CD4-positive, alpha-beta T cell treated with Interferon gamma for 1 hour (primary cell): ENCODE results near the gene CASK.

Experiments
- DNase-seq: peaks from one replicate; pipeline ENCODE4 v3.0.0-alpha.2; 2020

The CASK gene, protein sequence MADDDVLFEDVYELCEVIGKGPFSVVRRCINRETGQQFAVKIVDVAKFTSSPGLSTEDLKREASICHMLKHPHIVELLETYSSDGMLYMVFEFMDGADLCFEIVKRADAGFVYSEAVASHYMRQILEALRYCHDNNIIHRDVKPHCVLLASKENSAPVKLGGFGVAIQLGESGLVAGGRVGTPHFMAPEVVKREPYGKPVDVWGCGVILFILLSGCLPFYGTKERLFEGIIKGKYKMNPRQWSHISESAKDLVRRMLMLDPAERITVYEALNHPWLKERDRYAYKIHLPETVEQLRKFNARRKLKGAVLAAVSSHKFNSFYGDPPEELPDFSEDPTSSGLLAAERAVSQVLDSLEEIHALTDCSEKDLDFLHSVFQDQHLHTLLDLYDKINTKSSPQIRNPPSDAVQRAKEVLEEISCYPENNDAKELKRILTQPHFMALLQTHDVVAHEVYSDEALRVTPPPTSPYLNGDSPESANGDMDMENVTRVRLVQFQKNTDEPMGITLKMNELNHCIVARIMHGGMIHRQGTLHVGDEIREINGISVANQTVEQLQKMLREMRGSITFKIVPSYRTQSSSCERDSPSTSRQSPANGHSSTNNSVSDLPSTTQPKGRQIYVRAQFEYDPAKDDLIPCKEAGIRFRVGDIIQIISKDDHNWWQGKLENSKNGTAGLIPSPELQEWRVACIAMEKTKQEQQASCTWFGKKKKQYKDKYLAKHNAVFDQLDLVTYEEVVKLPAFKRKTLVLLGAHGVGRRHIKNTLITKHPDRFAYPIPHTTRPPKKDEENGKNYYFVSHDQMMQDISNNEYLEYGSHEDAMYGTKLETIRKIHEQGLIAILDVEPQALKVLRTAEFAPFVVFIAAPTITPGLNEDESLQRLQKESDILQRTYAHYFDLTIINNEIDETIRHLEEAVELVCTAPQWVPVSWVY

DNA sequence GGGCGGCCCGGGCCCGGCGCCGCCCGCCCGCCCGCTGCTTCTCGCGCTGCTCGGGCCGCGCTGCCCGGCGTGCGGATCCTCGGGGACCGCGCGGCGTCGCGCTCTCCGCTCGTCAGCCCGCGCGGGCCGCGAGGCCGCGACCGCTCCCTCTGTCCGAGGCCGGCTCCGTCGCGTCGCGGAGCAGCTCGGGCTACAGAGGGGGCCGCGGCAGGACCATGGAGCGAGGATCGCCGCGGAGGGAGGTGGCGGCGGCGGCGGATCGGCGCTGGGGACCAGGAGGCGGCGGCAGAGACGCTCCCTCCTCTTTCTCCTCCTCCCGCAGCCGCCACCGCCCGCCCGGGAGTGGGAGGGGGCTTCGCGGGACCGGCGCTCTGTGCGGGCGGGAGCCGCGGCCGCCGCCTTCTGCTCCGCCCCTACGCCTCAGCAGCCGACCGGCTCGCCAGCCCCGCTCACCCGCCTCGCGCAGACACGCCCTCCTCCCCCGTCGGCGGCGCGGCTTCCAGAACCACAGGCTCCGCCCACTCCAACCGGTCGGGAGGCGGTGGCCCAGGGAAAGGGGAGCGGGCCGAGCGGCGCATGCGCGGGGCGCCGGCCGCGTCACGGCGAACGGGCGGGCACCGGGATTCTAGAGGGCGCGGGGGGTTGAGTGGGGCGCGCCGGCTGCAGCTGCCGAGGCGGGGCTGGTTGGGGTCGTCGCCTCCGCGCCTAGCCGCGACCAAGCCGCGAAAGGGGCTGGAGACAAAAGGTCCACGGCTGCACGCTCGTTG, at the start of gene CASK:
Gene CASK (minus strand): TSS at position 344 of the 767 bp plus-strand sequence. CDS start 566 bp downstream, outside the sequence.
- DNase-seq, result peak; percentile 93

DNA sequence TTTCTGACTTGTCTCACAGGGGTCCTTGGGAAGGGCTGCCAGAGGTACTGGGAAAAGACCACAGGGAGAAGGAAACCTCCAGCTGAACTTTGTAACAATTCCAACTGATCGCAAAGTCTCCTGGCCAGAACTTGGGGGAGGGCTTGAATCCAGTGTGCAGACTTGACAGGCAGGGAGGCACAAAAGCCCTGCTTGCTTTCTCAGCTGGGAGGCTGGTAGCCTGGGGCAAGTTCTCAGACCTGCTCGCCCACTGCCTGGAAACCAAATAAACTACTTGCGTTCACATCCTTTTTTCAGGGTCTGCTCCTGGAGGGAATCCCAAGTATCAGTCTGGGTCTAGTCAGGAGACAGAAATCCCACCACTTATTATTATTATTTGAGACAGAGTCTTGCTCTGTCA, 48.0 kb upstream of the CASK start:
- no peak for DNase-seq

DNA sequence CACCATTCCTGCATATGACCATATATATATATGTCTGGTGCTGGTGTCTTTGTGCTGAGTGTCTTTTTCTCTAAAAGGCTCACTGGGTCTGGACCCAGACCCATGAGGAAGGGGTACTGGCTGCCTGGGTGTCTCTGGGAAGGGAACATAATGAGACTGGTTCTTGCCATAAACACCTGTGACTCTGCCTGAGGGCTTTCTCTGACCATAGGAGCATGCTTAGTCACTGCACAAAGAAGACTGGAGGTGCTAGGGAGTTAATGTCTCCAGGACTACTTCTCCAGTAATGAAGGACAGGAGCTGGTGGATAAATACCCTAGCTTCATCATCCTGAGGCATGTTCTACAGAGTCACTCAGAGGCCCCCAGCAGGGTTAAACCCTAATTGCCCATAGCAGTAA, 47.1 kb upstream of the CASK start:
- DNase-seq, result no peak

DNA sequence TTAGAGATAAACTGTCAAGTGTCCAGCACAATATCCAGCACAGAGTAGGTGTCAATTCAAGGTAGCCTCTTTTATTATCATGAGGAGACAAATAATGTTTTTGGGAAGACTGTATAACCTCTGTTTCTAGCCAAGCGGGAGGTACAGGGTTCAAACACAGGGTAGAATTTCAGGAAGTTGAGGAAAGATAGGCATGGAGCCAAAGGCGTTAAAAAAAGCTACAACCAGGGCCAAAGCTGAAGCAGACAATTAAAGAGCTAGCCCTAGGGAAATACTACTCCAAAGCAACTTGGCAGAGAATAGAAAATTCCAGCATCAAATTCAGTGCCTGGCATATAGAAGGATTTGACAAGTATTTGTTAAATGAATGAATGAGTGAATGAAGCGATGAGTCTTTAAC, 40.0 kb upstream of the CASK start:
- DNase-seq, result no peak

DNA sequence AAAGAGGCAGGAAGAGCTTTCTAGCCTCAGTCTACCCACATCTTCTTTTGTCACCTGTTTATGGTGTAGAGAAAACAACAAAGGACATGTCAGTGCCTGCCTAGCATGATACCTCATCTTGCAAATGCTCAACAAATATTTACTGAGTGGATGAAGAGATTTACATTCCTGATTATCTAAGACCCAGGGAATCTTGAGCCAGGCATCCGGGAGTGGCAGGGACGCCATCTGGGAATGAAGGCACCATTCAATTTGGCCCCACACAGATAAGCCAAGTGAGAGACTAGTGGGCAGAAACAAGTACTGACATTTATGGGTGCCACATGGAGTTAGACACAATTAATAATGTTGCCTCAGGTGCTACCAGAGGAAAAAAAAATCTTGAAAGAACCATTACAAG, 36.8 kb upstream of the CASK start:
- DNase-seq, result no peak

DNA sequence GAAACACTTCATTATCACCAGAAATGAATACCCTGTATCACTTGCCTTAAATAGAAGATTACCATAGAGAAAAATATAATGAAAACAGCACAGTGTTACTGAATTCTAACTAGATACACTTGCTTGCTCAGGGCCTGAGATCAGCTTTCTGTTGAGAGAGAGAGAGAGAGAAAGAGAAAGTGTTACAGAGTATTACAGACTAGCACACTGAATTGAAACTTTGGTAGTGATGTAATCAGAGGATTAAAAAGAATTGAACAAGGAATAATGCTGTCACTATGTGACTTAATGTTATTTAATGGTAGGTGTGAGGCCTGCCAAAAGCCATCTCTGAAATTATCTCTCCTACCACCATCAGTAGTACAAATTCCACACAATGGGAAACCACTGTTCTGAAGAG, 35.5 kb upstream of the CASK start:
- no peak for DNase-seq

DNA sequence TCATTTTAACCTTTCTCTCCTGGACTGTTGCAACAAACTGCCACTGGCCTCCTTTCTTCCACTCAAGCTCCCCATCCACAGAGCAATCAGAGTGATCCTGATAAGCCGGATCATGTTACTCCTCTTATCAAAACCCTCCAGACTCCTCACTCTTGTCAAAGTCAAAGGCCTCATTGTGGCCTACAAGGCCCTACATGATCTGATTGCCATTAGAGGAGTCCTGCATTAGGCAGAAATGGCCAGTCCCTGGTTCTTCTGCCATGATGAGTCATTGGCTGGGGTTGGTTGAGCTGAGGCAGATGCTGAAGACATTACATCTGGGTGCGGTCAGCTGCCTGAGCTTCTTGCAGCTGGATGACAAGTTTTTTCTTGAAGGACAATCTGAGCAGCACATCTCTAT, 32.7 kb upstream of the CASK start:
- no peak for DNase-seq

DNA sequence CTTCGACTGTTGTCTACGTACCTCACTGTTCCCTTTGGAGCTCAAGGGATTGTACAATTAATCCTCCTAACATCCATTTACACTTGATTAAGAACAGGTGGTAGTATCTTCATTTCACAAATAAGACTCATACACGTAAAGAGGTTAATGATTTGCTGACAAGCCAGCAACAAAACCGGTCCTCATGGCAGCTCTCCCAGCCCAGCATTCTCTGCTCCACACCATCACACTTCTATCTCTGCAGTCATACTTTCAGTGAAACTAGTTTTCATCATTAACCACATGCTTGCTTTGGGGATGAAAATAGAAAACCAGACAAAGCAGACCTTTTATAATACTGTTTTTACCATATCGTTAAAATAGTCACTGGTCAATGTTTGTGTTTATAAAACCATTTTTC, 28.7 kb upstream of the CASK start:
- no peak for DNase-seq

DNA sequence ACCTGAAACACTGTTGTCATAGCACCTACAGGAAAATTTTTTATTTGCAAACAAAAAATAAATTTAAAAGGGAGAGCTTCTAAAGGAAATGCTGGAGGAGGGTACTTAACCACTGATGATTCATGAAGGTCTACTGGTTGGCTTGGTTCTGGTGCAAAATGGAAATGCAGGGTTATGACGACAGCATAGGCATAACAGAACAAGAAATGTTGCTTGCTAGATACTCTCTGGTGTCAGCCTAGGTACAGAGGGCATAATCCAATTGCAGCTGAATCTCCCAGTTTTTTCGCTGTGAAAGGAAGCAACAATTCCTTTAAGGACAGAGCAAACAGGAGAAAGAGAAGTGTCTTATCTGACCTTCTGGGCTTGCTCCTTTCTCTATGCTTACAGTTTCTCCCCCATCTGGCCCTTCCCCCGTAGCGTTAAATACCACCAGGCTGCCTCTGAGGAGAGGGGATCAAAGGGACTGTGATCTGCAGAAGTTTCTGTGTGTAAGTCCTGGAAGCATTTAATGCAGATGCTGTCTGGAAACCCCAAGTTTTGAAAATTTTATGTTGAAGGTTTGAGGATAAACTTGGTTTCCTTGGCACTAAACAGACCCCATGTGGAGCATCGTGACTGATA, 23.7 kb upstream of the CASK start:
- no peak for DNase-seq

DNA sequence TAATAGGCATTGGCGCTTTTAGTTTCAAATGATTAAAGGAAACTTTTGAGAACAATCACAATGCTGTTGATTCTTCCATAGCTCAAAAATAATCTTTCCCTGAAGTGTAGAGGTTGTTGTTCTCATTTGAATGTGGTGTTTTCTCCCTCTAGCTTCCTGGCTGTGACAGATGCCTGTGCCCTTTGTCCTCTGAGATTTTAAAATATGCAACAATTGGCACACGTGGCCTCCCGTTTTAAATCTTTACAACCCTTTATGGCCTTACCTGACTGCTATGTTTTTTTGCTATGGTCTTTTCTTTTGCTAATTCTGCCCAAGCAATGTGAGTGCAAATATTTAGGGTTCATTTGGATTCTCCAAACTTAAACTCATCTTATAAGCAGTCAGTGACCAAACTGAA, 22.9 kb upstream of the CASK start:
- DNase-seq, result no peak

DNA sequence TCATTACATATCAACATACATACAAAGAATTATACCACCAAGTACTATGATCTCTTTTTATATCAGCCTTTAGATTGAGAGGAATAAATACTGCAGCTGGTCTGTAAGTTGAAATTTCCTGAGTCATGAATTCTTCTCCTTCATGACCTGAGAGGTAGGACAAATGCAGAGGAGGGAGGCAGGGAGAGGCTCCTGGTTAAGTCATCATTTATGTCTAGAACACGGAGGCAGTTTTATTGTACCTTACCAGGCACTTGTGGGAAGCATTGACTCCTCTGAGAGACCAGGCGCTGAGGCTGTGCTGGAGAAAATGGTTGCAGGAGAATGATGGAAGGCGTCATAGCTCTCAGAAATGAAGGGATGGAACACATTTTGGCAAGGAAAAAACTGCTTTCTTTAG, 12.5 kb upstream of the CASK start:
- DNase-seq, result no peak

DNA sequence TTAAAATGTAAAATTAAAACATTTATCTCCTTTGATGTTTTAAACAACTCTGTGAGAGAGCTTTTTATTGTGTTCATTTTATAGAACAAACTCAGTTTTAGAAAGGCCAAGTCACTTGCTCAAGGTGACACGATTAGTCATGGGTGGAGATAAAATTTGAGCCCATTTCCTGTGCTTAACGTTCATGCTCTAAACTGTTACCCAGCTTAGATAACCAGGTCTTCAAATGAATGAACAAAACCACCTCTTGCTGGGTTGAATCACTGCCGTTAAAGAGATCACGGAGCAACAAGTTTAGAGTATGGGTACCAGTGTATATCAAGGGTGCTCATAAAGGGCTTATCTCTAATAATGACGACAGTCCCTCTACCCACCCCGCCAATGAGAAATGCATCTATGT, 10.2 kb upstream of the CASK start:
- no peak for DNase-seq

DNA sequence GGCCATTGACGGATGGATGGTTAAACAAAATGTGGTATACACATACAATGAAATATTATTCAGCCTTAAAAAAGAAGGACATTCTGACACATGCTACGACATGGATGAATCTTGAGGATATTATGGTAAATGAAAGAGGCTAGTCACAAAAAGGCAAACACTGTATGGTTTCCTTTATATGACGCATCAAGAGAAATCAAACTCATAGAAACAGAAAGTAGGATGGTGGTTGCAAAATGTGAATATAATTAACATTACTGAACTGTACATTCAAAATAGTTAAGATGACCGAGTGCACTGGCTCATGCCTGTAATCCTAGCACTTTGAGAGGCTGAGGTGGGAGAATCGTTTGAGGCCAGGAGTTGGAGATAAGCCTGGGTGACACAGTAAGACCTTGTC, 9.5 kb upstream of the CASK start:
- DNase-seq, result no peak

DNA sequence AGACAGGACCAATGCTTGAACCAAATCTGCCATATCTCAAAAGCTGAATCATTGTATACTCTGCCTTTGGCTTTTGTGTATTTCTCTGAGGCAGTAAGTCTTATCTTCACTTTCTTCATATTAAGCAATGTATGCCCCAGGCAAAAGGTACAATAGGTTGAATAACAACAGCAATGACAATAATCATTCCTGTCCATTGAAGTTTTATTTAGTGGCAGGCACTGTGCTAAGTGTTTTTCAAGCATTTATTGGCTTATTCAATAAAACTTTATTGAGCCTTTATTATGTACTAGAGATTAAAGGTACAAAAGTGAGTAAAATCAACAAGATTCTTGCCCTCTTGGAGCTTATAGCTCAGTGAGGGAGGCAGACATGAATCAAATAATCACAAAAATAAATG, 8.2 kb upstream of the CASK start:
- no peak for DNase-seq

DNA sequence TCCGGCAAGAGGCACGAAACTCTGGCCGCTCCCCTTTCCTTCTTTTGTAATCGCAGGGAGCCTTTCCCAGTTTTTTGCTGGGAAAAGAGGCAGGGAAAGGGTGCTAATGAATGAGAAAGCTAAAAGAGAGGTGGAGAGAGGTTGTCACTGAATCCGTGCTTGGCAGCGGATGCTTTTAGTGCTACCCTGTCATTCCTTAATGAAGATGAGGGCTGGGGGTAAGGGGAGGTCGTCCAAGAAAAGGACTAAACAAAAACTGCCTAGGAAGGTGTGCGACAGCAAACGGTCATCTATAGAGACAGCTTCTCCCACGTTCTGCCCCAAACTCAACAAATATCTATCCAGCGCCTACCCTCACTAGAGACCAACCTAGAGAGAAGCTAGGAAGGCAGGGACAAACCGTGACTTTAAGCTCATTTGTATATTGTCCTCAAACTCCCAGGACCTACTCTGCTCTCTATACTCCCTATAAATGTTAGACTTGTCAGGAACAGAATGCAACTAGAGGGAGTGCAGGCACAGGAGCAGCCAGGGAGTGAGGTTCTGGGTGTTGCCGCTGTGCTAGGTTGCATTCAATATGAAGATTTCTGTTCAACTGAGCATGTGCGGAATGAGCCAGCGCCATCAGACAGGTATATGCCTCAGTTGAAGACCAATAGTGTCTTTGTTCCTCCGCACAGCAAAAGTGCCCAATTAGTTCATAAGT, 777 bp upstream of the CASK start:
- peak; percentile 12 for DNase-seq

DNA sequence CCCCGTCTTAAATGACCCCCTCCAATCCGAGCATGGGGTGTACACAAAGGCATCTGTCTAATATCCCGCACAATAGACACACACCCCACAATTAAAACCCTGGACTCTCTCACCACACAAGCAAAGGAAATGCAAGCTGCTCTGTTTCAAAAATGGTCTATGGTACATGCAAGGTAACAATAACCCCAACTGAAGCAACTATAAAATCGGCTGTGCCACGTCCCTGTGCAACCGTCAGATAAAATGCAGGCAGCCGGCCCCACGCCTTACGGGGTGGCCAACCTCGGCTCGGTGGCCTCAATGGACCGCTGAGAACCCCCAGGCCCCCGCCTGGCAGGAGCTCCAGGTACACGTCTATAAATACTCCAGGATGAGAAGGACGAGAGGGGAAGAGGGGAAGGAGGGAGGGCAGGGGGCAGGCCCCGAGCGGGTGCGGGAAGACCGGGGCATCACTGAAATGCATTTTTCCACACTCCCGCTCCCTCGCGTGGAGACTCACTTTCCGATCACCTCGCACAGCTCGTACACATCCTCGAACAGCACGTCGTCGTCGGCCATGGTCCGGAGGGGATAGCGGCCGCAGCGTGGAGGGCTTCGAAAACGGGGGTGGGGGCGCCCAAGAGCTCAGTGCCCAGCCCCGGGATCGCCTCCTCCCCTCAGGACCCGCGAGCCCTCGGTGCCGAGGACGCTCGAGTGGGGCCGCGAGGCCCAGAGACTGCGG, 763 bp downstream of the CASK start:
- DNase-seq, result peak; percentile 18

DNA sequence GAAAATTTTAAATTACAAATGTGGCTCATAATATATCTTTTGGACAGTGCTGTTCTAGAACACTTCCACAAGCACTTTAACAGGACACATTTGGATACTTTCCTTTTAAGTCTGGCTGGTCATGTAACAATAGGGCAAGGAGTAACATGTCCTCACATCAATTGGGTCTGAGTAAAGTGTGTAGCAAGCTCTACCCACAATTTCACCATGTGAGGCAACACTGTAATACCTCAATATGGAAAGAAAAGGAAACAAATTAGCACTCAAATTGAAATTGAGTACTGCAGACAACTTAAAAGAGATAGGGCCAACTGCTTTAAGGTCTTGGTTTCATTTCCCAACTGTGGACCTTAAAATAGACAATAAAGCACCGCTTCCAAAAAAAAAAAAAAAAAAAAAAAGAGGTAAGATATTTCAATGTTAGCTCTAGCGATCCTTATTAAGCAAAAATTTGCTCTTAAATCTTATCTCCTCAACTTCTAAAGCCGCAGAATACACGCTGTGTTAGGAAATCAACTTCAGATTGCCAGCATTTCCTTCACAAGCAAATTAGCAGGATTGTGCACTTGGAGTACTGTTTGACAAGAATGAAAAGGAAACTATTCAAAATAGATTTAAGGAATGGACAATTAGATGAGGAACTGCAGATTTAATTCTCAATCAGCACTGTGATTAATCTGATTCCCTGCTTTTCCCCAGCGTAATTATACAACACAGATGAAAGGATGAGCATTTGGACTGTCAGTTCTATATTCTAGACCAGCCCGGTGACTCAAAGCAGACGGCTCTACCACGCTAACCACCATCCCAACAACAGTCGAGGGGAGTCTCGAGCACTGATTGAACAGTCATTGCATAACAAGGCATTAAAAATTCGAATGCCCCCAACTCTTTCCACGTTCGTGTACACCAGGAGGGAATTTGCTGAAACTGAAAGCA, 1.6 kb downstream of the CASK start:
- DNase-seq, result no peak

DNA sequence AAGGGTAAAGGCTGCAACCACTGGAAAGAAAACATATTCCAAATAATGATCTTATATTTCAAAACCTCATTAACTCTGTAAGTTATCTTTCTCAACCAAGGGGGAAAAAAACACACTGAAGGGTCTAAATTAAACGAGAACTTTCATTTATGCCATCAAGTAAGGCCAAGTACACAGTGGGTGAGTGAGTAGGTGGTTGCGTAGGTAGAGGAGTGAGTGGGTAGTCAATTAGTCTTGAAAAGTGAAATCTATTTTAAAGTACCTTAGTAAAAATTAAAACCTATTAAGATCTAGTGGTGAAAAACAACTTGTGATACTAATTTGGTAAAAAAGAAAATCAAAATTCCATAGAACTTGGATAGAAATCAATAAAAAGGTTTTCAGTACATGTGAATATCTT, 3.5 kb downstream of the CASK start:
- no peak for DNase-seq

DNA sequence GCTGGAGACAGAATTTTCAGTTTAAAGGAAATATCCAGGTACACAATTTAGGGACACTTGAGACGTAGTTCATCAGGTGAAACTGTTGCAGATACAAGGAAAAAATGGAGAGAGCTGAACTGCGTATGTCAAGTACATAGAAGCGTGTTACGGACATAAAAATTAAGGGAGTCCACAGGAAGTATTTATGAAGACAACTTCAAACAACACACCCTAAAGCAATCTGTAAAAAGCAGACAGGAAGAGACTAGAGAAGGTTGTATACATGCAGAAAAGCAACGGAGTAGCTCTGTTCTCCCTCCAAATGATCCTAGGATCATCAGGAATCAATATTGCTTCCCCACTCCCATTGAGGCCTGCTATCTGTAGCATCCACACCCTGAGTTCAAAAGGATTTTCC, 5.8 kb downstream of the CASK start:
- no peak for DNase-seq

DNA sequence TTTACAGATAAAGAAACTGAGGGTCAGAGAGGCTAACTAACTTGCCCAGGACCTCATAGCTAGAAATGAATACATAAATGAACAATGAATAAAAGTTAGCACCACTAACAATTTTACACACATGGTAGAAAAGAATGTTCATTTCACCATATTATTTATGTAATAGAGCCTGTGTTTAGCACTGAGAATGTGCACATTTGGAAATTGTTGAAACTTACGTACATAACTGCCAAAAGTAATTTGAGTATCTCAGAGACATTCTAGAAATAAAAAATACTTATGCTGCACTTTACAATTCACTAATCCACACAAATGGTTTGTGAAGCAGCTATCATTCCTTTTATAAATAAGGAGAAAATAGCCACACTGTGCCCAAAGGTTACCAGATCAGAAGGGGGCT, 9.9 kb downstream of the CASK start:
- no peak for DNase-seq
